Psoas muscle (tissue), 8 donors: Measurements from ENCODE around the gene DND1. TPM values are rescaled to one million over a fixed set of nuclear protein-coding genes. Genes with fewer than 3 reads are reported as not detected.

Experiments used
- ATAC-seq, 4 donors: fragments of 200-7000 bp; cut with Tn5 transposase; one replicate each; pipeline ENCODE4 v1.9.1; 2020; ENCODE audit warnings: moderate library complexity in 3 of 4, mild to moderate bottlenecking in 2 of 4
- DNase-seq, 2 donors: peaks; one replicate each; pipeline ENCODE4 v3.0.0-alpha.2; 2020
- H3K27ac ChIP-seq: fragments of 200-600 bp; one replicate; pipeline ENCODE4 v1.8.0; 2022
- H3K27me3 ChIP-seq, 3 donors: fragments of 200-600 bp in 1 of 3; one replicate each; pipeline versions ENCODE4 v1.6.1 to v1.8.0; 2013 to 2022; ENCODE audit warnings: low read length in 2 of 3, mild to moderate bottlenecking in 2 of 3, moderate library complexity in 1 of 3; ENCODE audit not compliant: insufficient read depth in 3 of 3
- H3K36me3 ChIP-seq, 2 donors: fragments of 200-600 bp in 1 of 2; one replicate each; pipeline versions ENCODE4 v1.6.1 to v1.8.0; 2013 to 2022; ENCODE audit warnings: low read depth in 1 of 2, mild to moderate bottlenecking in 1 of 2, moderate library complexity in 1 of 2; ENCODE audit not compliant: insufficient read depth in 1 of 2
- H3K4me1 ChIP-seq: fragments of 200-600 bp; one replicate; pipeline ENCODE4 v1.8.0; 2022
- H3K4me3 ChIP-seq: fragments of 200-600 bp; one replicate; pipeline ENCODE4 v1.8.0; 2022; ENCODE audit warnings: mild to moderate bottlenecking
- H3K9me3 ChIP-seq: fragments of 200-600 bp; one replicate; pipeline ENCODE4 v1.8.0; 2022
- CTCF ChIP-seq: fragments of 200-600 bp; IDR thresholded peaks from one replicate; pipeline ENCODE4 v1.8.0; 2022; ENCODE audit warnings: antibody characterized with exemption
- WGBS, 3 donors: extraction: QIAGEN DNeasy Blood & Tissue Kit; methylation state at CpG; one replicate each; pipeline versions ENCODE4 v1.1.6 to v1.1.7; 2013; 5-methylcytosine and 5-hydroxymethylcytosine counted together
- intact Hi-C, 2 donors: fragments of 100-400 bp; cut with DNase I; formaldehyde crosslinking; loops; one replicate each; pipeline versions ENCODE4 v1.11.0 to v1.14.2; 2022
- polyA plus RNA-seq, 3 donors: library from polyadenylated mRNA; stranded (reverse); fragments of 200-250 nt; gene quantifications; one replicate each; pipeline ENCODE4 v1.2.3, GENCODE V29; 2013
- total RNA-seq, 4 donors: library from RNA; stranded (reverse); fragmentation: NEBNext Ultra II Directional in 2 of 4; extraction: Animal tissue kit (Norgen Biotek cat#: 25700) in 2 of 4; gene quantifications; one replicate each; pipeline versions ENCODE4 v1.2.1 to v1.2.4, GENCODE V29; 2021 to 2023
- donor health status: healthy with polysubstance abuse.
- donor health status: DM: no; HTN: no; CAD: no; lungs with moderate emphysema.
- donor health status: Bipolar disorder and iron deficiency.
- donor health status: healthy.
- donor health status: DM: yes; HTN: yes; CAD: no.
- donor health status: DM: no; HTN: no; CAD: no.
- donor health status: DM: no; HTN: no; CAD: no.
- donor health status: DM: yes; HTN: yes; CAD: no.

DND1 gene
- total and polyA plus RNA-seq, 7 donors, result 0.30 to 1.5 (median 0.62) TPM

- H3K36me3 ChIP-seq, result no peaks in the 10 kb centered on the region
- H3K4me3 ChIP-seq, result peak overlapping the region; percentile 75
- WGBS, 3 donors, result 4 to 10% (median 5%) methylated on average over 36 of the region's 36 CpGs
- H3K9me3 ChIP-seq, result no peaks in the 10 kb centered on the region
- intact Hi-C loops, result loop anchor here in 1 of 2 donors (5.0 to 10.0 kb wide), 2 partner anchors 35 to 227 kb away; partner anchors contain the start of gene ANKHD1
- peaks cover 5% of the 10 kb centered on the region for H3K4me1 ChIP-seq
- TF ChIP-seq CTCF, result no peak
- DNase-seq (peak; percentile 25 to 63), ATAC-seq (peak; percentile 67 to 73 (median 70))
- H3K27me3 ChIP-seq, result no peaks in the 10 kb centered on the region
- peak overlapping the region; percentile 76 for H3K27ac ChIP-seq
Observed at GRCh38 chr5:140631831-140632365, 41.5 kb downstream of the DND1 start.

GRCh38 chr5:140631036-140631417, 42.3 kb downstream of the DND1 start:
- ATAC-seq, result no peak
- 88 to 98% (median 91%) methylated on average over 4 of the region's 4 CpGs for WGBS, 3 donors
- no peak for TF ChIP-seq CTCF
- intact Hi-C loops, result loop anchor here in 1 of 2 donors (5.0 to 10.0 kb wide), 2 partner anchors 34 to 226 kb away; partner anchors contain the start of gene ANKHD1
- Histone ChIP-seq H3K27me3 (no peaks in the 10 kb centered on the region), H3K4me3 (peak overlapping the region; percentile 75), H3K27ac (no peak overlapping the region), H3K9me3 (no peaks in the 10 kb centered on the region), H3K4me1 (peaks cover 5% of the 10 kb centered on the region), H3K36me3 (no peaks in the 10 kb centered on the region)
- no peak for DNase-seq

GRCh38 chr5:140630292-140631035, 42.9 kb downstream of the DND1 start:
- 56 to 67% (median 59%) methylated on average over 2 of the region's 2 CpGs for WGBS, 3 donors
- intact Hi-C loops, result loop anchor here in 1 of 2 donors (5.0 to 10.0 kb wide), 2 partner anchors 33 to 226 kb away; partner anchors contain the start of gene ANKHD1

GRCh38 chr5:140628711-140629110, 44.7 kb downstream of the DND1 start:
- Histone ChIP-seq H3K4me3 (no peak overlapping the region), H3K36me3 (no peaks in the 10 kb centered on the region), H3K27ac (no peak overlapping the region), H3K4me1 (peaks cover 5% of the 10 kb centered on the region), H3K9me3 (no peaks in the 10 kb centered on the region), H3K27me3 (no peaks in the 10 kb centered on the region)
- no peak for DNase-seq
- no peak for ATAC-seq
- intact Hi-C loops, result no loop called here
- no peak for TF ChIP-seq CTCF
- WGBS, 3 donors, result 71 to 79% (median 79%) methylated on average over 1 of the region's 1 CpG

More at GRCh38 chr5:140630292-140631035, 42.9 kb downstream of the DND1 start:
- no peaks in the 10 kb centered on the region for H3K27me3 ChIP-seq
- no peak for ATAC-seq
- DNase-seq, result no peak
- TF ChIP-seq CTCF, result no peak
- no peak overlapping the region for H3K27ac ChIP-seq
- H3K36me3 ChIP-seq, result no peaks in the 10 kb centered on the region
- peaks cover 5% of the 10 kb centered on the region for H3K4me1 ChIP-seq
- no peaks in the 10 kb centered on the region for H3K9me3 ChIP-seq
- peak overlapping the region; percentile 75 for H3K4me3 ChIP-seq
